OCI-M2 (cell line): ENCODE data around the gene GPR161.

ENCODE experiments used
- DNase-seq: peaks from one replicate; lab custom pipeline; 2025; ENCODE audit not compliant: unreplicated experiment; lab: John Stamatoyannopoulos, UW

GPR161 gene

DNA sequence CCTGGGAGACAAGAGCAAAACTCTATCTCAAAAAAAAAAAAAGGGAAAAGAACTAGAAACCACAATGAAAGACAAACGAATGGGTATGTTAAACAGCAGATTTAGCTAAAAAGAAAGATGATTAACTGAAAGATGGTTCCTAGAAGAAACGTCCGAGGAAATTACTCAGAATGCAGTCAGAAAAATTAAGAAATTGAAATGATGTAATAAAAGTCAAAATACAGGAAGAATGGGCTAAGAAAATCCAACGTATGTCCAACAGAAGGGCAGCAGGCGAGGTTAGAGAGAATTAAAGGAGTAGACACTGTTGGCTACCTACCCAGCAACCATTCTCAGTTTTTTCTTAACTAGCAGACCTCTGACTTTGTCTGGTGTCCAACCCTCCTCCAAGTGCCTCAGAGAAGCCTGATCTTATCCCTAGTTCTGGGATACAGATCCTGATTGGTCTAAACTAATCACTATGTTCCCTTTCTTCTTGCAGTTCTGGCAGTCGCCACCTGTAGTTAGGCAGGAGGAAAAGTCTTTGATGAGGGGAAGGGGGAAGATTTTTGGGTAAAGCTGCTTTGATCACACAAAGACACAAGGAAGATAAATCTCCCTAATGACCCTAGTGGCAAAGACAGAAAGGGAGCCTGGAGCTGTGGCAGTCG is 25.7 kb downstream of the GPR161 start:
- no peak for DNase-seq

DNA sequence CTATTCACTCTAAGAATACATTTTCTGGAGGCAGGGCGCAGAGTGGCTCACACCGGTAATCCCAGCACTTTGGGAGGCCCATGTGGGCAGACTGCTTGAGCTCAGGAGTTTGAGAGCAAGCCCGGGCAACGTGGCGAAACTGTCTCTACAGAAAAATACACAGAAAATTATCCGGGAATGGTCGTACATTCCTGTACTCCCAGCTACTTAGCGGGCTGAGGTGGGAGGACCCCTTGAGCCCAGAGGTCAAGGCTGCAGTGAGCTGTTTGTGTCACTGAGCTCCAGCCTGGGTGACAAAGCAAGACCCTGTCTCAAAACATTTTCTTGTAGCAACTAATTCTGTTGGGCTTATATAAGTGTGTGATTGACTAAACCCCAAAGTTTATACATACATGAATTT is 30.5 kb downstream of the GPR161 start:
- no peak for DNase-seq

DNA sequence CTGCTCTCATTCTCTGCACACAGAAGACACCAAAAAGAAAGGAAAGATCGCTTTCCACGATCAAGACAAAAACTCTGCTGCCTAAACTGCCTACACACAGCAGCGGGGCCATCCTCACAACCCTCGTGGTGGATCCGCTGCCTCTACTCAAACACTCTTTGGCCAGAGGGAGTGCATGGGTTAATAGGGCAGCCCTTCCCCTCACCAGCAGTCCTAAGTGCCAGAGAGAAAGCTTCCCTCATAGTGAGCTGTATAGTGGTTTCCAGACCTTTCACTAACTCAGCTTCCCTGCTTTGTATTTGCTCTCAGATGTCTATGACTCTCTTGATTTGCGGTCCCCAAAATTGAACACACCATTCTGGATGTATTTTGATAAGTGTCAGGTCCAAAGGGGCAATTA is 30.9 kb downstream of the GPR161 start:
- no peak for DNase-seq

DNA sequence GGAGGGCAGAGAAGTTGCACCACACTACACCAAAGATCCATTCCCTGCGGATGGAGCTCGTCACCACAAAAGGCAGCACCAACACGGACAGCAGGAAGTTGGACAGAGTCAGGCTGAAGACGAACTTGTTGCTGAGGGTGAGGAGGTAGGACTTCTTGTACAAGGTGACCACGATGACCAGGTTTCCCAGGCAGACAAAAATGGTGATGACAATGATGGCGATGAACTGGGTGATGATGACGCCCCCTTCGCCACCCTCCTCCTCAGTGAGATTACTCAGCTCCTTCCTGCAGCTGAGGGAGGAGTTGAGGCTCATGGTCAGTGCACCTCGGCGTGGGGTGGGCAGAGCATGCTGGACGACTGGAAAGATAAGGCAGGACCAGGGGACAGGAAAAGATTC is 32.2 kb downstream of the GPR161 start:
- no peak for DNase-seq

DNA sequence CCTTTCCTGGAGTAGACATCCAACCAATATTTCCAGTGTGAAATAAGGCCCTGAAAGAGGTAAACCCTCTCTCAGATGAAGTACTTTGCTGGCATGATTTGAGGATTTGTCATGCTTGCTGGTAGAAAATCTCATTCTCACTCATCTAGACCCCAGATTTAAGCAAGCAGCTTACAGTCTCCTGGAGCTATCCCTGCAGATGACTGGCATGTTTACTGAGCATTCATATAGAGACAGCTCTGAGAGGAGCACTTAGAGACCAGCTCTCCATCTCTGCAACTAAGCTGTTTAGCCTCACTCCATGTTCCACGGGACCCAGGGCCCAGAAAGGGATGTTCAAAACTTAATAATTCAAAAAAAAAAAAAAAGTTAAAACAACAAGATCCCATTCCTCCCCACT is 34.2 kb downstream of the GPR161 start:
- no peak for DNase-seq

DNA sequence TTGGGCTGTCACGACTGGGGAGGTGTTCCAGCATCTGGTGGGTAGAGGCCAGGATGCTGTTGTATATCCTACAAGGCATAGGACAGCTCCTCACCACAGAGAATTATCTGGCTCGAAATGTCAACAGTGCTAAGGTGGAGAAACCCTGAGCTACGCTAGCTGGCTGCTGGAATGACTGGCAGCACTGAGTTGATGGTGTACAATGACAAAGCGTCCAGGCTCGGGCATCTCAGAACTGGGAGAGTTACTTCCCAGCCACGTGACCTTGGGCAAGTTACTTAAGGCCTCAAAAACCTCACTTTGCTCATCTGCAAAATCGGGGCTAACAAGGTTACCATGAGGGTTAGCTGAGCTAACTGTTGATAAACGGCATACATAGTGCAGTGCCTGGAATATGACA is 35.4 kb downstream of the GPR161 start:
- no peak for DNase-seq

DNA sequence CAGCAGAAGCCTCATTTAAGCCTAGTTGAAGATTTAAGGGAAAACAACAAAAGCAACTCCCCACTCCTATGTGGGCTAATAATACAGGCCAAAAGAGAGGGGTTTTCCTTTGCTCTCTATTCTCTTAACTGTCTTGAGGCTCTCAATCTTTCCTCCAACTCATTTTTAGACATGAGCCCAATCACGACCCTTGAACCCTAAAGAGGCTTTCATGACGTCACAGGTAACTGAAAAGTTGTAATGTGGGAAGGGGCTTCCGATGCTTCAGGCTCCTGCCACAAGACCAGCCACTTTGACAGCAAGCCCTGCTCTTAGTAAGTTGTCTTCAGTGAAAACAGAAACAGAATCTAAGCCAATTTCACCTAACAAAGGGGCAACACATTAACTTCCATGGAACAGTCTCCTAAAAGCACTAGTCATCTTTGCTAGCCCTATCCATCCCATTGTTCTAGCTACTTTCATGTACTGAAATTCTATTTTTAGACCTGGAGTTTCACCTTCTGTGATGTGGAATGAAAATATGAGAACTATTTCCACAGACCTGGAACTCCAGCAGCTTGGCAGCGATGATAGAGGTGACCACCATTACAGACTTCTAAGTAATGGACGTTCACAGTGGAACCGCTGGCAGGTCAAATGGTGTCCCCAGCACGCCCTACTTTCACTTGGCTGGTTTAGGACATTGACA is 36.3 kb downstream of the GPR161 start:
- DNase-seq, result no peak

DNA sequence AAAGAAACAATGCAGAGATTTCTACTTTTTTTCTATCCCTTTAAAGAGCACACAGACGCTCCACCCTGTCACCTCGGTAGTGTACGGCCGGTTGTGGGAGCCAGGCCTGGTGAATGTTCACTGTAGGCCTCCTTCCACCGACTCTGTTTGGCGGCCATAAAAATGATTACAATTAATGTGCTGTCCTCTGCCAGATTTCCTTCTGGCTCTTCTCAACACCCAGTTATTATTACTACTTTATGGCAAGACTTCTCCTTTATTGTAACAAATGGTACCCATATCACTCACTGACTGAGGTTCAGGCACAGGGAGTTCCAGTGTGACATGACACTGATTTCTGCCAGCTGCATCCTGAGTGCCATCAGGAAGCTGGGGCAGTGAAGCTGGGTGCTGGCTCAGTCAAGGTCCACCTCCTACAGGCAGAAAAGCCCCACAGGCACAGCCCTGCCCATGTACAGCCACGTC is 37.4 kb downstream of the GPR161 start:
- no peak for DNase-seq

DNA sequence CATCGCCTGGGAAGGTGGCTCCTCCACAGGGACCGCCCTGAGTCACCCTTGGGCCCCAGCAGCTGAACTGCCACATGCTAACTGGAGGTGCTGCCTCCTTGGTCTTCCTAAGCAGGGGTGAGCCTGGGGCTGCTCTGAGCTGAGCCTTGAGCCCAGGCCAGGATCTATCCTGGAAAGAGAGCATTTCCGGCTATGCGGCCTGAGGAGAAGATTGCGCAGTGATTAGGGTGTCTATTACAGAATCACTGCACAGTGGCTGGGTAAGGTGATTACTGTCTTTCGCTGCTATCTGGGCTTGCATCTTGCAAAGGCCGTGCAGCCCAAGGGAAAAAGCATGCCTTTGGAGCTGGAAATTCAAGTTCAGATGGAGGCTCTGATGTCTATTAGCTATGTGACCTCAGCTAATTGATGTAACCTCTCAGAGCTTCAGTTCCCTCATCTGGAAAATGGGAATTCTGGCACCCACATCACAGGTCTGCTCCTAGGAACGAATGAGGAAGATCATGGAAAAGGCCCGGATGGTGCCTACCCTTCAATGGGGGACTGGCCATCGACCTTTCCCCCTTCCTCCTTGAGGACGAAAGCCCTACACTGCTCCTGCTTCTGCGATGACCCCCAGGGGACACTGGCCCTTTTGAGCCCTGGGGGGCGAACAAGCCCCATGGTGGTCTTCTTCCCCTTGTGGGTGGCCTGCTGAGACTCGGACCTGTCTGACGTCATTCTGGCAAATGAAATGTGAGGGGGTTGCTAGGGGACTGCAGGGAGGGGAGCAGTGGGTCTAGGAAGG is 38.0 kb downstream of the GPR161 start:
- no peak for DNase-seq

DNA sequence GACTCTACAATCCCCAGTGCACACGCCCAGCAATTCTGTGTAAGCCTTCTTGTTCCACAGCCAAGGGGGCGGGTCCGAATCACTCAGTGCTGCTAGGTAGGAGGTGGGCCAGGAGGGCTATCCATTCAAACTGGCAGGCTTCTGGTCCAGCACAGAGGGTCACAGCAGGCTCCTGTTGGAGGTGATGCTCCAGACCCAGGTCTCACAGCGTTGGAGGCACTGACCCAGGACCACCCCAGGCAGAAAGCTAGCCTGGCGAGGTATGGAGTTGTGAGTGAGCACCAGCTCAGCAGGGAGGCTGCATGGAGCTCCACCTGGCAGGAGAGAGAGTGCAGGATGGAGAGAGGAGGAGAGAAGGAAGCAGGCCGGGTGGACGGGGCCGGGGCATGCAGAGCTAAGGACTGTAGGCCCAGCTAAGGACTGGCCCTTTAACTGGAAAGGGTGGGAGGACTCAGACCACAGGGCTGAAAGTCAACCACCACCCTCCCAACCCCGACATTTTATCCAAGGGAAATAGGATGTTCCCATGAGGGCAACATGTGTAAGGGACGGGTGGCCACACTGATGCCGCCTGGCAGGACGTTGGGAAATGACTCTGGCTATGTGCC is 38.7 kb downstream of the GPR161 start:
- DNase-seq, result no peak

DNA sequence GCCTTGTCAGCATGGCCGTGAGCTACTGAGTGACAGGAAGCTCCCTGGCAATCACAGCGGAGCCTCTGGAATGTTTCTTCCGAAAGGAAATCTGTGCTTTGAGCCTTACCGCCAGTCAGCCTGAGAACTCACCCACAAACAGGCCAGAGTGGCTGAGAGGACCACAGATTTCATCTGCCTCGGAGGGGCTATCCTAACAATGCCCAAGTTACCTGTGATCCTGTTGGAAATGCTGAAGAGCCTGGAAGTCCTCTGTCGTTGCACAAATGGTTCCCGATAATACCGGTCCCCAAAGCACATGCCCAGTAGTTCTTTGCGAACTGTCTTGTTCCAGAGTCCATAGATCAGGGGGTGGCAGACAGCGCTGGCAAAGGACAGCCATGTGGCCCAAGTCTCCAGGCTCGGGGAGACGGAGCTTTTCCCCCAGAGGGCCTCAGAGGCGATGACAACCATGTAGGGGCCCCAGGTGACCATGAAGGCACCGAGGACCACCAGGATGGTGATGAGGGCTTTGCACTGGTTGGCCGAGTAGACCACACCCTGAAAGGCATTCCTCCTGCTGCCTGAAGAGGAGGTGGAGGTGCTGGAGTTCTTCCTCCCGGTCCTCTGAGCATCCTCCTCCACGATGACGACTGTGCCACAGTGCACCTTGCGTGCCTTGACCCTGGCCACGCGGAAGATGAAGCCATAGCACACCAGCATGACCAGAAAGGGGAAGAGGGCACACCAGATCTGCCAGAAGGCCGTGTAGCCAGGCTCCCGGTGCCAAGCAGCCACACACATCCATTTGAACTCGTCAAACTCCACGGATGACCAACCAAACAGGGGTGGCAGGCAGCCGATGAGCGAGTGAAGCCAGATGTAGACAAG is 40.2 kb downstream of the GPR161 start:
- no peak for DNase-seq

DNA sequence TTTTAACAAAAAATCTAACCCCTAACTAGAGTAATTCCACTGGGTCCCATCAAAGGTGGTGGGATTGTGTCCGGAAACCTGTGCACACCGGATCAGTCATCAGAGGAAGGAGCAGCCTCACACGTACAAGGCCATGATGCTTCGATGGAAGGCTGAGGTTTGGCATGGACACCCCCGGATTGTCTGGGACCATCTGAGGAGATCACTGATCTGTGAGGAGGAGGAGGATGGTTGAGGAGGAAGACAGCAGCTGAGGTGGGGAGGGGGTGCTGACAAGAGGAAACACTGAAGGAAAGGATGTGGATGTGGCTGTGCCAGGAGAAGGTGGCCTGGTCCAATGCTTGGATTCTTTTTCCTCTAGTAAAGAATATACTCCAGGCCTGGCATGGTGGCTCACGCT is 41.3 kb downstream of the GPR161 start:
- no peak for DNase-seq

DNA sequence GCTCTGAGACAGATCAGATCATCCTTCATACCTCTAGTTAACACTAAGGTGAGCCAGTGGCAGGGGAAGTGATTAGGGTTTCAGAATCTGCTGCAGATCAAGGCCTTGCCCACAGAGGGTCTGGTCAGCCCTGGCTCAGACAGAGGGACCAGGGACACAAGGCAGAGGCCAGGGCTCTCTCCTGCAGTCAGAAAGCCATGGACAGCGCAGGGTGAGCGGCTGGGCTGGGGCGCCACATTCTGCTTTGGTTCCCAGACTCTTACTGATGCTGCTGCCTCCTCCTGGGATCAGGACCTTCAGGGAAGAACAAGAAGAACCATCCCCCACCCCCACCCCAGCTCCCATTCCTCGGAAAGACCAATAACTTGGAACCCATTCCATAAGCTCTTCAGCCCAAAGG is 43.1 kb downstream of the GPR161 start:
- DNase-seq, result no peak

DNA sequence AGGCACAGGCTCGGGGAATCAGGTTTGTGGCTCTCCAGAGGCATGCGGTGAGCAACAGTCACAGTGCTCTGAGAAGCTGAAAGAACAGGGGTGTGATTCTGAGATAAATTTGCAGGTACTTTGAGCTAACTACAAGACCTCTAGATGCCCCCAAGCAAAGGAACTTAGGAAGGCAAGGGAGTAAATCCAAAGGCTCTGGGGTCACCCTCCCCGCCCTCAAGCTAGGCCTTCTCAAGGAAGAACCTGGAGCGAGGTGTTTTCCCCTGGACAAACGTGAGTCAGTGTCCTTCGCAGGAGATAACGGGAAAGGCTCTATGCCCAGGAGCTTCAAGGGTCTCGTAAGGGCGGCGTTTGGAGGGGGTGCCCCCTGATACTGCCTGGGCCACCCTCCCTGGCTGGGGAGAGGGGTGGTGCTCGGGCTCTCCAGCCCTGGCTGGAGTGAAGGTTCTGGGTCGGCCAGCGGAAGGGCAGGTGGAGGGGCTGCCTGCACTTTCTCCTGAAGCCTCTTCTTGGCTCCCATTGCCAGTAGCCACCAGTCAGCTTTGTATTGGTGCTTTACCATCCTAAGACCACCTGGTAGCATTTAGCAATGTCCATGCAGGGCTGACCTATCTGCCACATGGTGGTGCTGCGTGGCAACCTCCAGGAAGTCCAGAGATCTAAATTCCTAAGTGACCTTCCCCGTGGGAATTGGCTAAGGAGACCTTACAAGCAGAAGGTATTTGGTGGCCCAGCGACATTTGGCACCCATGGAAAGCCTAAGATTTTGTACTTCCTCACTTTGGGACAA is 44.0 kb downstream of the GPR161 start:
- no peak for DNase-seq

DNA sequence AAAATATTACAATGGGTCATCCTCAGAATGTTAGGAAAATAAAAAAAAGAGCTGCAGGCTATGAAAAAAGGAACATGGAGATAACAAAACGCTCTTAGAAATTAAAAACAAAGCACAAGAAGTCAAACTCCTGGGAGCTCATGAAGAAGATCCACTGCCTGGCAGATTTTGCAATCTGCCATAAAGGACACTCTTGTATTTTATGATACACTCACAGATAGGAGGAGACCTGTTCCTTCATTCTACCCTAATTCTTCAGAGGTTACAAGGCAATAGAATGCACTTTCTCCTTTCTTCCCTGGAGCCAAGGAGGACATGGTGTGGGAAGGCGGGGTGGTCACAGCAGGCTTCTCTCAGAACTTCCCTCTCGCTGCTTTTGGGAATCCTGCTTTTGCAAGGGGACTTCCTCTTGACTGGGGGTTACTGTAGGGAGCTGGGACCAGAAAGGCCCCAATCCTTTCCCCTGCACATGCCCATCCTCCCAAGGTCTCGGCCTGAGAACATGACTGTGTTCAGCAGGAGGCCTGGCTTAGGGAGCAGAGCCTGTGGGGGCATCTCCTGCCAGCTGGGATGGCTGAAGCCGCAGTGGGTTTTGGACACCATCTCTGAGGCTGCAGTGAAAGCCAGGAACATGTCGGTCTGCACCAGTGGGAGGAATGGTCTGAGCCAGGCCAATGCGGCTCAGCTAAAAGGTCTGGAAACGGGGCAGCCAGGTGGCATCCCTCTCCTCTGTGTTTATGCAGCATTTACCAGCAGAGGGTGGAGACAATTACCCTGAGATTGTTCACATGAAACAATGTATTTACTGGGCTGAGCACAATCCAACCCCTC is 44.8 kb downstream of the GPR161 start:
- DNase-seq, result no peak

DNA sequence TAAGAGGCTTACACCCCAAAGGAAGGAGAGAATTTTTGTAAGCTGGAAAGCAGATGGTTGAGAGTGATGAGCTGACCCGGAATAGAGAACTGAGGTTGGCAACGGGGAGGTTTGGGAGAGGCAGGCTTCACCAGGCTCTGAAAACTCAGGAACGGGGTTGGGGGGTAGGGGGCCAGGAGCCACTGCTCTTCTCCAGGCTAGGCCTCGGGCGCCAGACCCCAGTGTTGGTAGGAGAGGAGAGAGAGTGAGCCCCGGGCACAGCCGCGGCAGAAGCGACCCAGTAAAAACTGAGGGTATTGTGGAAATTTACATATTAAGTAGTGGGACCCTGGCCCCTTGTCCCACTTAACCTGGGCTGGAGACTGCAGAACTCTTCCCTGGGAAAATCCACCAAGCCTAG is 45.7 kb downstream of the GPR161 start:
- no peak for DNase-seq

DNA sequence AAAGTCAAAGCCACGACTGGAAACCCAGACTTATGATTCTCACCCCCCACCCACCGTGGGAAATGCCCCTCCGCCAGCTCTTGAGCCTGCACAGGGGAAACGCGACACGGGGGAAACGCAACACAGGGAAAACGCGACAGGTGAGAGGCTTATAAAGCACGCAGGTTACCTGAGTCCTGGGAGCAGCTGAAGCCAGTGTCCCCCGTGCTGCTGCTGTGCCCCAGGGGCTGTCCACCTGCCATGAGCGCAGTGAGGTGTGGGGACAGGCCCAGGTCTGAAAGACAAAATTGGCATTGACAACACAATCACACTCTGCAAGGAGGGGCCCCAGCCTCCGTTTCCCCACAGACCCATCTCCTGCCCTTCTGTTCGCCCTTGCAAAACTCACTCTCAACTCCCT is 46.3 kb downstream of the GPR161 start:
- no peak for DNase-seq

DNA sequence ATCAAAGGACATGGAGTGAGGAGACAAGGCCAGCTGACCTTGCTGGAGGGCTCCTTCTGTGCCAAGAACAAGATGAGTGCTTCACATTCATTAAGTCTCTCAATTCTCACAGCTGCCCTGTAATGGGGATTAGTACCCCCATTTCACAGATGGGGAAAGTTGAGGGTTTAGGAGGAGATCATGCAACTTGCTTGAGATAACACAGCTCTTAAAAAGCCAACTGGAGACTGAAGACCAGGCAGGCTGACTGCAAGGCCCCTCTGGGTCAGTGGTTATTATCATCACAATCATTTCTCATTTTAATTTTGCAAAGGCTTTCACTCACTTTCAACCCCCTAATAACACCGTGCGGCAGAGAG is 46.8 kb downstream of the GPR161 start:
- no peak for DNase-seq

DNA sequence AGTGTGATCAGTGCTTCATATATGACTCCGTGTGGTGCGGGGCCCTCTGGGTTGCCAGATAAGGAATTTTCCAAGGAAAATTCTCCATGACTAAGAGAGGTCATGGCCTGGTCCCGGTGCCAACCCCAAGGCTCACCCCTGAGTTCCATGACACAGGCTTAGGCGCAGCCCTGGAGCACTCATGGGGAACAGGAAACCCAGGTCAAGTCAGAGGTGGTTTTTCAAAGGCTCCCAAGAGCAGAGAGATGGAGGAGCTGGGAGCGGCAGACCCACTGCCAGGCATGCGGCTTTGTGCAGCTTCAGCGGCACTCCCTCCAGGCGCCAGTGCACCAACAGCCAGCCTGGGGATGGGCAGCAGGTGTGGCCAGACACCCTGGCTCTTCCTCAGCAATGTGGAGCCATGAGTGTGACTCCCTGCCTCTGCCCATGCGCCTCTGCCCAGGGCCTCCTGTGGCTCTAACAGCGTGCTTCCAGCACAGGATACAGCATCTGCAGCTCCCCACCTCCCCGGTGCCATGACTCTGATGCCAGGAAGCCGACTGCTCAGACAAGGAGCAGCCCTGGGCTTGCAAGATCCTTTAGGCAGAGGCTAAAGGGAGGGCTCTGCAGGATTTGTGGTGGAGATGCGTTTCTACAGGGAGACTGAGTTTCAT is 47.3 kb downstream of the GPR161 start:
- DNase-seq, result no peak
